ENCODE data around the gene CXCL8. TPM values are rescaled to one million over a fixed set of nuclear protein-coding genes. Genes with fewer than 3 reads are reported as not detected.

CXCL8 gene
- total RNA-seq, 4 donors from 2014 or later: 0.62 to 1.9 (median 1.2) TPM; not detected in 1

DNA sequence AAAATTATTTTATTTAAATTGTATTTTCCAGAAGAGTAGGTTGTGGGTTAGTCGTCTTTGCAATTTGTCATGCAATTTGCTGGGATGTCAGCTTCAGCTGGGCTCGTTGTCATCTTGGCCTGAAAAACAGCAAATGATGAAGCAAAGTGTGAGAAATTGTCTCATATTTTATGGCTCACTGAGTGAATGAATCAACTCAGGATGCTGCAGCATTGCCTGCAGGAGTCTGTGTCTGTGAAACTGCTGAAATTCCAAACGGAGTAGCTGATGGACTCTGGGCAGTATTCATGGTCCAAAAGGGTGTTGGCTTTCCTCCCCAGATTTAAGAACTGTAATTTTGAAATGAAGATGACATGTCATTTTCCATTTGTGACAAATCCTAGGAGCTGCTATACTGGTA, 37.2 kb downstream of the CXCL8 start:
- H3K27me3 ChIP-seq: no peaks in the 10 kb centered on the region
- peaks cover 2 to 13% (median 11%) of the 10 kb centered on the region in 3 donors for H3K4me1 ChIP-seq
- TF ChIP-seq POLR2A (IDR thresholded peaks at IDR 0.05) (no peak), POLR2AphosphoS5 (IDR thresholded peaks at IDR 0.05) (no peak)
- TF ChIP-seq, protein P1, sequence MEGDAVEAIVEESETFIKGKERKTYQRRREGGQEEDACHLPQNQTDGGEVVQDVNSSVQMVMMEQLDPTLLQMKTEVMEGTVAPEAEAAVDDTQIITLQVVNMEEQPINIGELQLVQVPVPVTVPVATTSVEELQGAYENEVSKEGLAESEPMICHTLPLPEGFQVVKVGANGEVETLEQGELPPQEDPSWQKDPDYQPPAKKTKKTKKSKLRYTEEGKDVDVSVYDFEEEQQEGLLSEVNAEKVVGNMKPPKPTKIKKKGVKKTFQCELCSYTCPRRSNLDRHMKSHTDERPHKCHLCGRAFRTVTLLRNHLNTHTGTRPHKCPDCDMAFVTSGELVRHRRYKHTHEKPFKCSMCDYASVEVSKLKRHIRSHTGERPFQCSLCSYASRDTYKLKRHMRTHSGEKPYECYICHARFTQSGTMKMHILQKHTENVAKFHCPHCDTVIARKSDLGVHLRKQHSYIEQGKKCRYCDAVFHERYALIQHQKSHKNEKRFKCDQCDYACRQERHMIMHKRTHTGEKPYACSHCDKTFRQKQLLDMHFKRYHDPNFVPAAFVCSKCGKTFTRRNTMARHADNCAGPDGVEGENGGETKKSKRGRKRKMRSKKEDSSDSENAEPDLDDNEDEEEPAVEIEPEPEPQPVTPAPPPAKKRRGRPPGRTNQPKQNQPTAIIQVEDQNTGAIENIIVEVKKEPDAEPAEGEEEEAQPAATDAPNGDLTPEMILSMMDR (IDR thresholded peaks at IDR 0.05): no peak
- no peak overlapping the region for H3K27ac ChIP-seq
- no peaks in the 10 kb centered on the region for H3K36me3 ChIP-seq
- 28 to 38% methylated on average over 3 of the region's 3 CpGs for WGBS, 2 donors (ENCODE audit: low coverage in 1 of 2)
- no peak for ATAC-seq
- H3K4me3 ChIP-seq: no peak overlapping the region
- no peaks in the 10 kb centered on the region for H3K9me3 ChIP-seq

DNA sequence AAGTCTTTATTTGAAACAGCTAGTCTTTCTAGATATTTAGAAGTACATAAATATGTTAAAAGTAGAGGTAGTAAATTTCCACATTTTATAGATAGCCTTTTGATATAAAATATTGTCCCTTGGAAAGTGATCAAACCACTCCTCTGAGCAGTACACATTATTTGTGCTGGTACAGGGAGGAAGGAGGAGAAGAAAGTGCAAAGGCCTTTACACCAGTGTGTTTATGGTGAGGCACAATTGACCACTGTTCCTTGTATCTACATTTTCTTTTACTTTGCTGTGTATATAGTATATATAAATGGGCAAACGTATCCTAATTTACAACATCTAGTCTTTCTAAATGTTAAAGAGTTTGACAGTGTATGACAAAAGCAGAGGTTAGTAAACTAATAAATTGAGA, 39.9 kb downstream of the CXCL8 start:
- 67 to 80% methylated on average over 1 of the region's 1 CpG for WGBS, 2 donors (ENCODE audit: low coverage in 1 of 2)
- Histone ChIP-seq H3K27me3 (no peaks in the 10 kb centered on the region), H3K9me3 (no peaks in the 10 kb centered on the region), H3K4me3 (no peak overlapping the region), H3K36me3 (no peaks in the 10 kb centered on the region), H3K27ac (no peak overlapping the region), H3K4me1 (peaks cover 2 to 13% (median 11%) of the 10 kb centered on the region in 3 donors)
- no peak for ATAC-seq
- no peak for TF ChIP-seq EP300 (IDR thresholded peaks at IDR 0.05)
- TF ChIP-seq POLR2A (IDR thresholded peaks at IDR 0.05): no peak
- TF ChIP-seq, protein P1 (IDR thresholded peaks at IDR 0.05): no peak
- TF ChIP-seq POLR2AphosphoS5 (IDR thresholded peaks at IDR 0.05): no peak

DNA sequence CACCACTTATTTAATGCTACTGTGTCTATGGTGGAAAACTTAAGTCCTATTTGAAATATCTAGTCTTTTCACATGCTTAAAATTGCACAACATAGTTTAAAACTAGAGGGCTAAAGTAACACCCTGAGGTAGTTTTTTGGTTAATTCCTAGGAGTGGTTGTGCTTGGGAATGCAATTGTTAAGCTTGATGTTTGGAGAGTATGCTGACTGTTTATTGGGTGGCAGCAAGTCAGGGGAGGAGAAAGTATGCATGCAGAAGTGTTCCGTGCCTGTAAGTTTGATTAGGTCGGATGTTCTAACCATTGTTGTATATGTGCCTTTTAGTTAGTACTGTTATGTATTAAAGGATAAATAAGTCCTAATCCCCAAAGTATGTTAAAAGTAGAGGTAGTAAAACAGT, 40.5 kb downstream of the CXCL8 start:
- no peaks in the 10 kb centered on the region for H3K9me3 ChIP-seq
- no peaks in the 10 kb centered on the region for H3K27me3 ChIP-seq
- no peak overlapping the region for H3K27ac ChIP-seq
- WGBS, 2 donors (ENCODE audit: low coverage in 1 of 2): 43 to 51% methylated on average over 2 of the region's 2 CpGs
- no peak for ATAC-seq
- H3K4me3 ChIP-seq: no peak overlapping the region
- peaks cover 2 to 8% (median 8%) of the 10 kb centered on the region in 3 donors for H3K4me1 ChIP-seq
- no peaks in the 10 kb centered on the region for H3K36me3 ChIP-seq
- TF ChIP-seq POLR2AphosphoS5 (IDR thresholded peaks at IDR 0.05) (no peak), POLR2A (IDR thresholded peaks at IDR 0.05) (no peak), EP300 (IDR thresholded peaks at IDR 0.05) (no peak)
- TF ChIP-seq, protein P1 (IDR thresholded peaks at IDR 0.05): no peak

DNA sequence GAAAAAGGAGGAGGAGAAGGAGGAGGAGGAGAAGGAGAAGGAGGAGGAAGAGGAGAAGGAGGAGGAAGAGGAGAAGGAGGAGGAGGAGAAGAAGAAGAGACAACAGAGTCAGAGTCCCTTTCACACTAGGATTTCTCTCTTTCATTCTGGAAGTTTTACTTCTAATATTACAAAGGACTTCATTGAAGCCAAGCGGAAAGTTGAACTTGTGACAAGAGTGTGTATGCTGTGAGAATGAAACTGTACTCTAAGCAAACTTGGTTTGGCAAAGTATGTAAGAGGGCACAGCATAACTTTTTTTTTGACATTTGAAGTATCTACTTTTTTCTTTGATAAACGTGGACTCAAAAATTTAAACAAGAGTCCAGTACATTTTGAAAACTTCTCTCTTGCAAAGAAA, 48.0 kb downstream of the CXCL8 start:
- Histone ChIP-seq H3K4me1 (no peaks in the 10 kb centered on the region), H3K4me3 (no peak overlapping the region), H3K27ac (no peak overlapping the region), H3K9me3 (peaks cover 0 to 15% (median 0%) of the 10 kb centered on the region in 3 donors), H3K36me3 (no peaks in the 10 kb centered on the region), H3K27me3 (no peaks in the 10 kb centered on the region)
- WGBS, 2 donors (ENCODE audit: low coverage in 1 of 2): 45 to 67% methylated on average over 2 of the region's 2 CpGs
- TF ChIP-seq POLR2AphosphoS5 (IDR thresholded peaks at IDR 0.05): no peak
- ATAC-seq: no peak

Other genes with a start within 250 kb of the CXCL8 start
- gene RASSF6, start 120.1 kb upstream of the CXCL8 start, total RNA-seq: 1 to 10 TPM in 1 of 4 donors, under 1 TPM in 3; 0.15 to 3.8 (median 0.50) TPM
- 1 to 10 TPM in 1 of 4 donors, not detected in 3; 1.1 TPM for gene CXCL6, start 96.1 kb downstream of the CXCL8 start, total RNA-seq
- gene PF4V1, start 112.7 kb downstream of the CXCL8 start, total RNA-seq: not detected
- gene CXCL1, start 128.8 kb downstream of the CXCL8 start, total RNA-seq: 10 to 100 TPM in 1 of 4 donors, 1 to 10 TPM in 2, not detected in 1; 1.6 to 10.5 (median 3.1) TPM
- not detected for gene PF4, start 241.5 kb downstream of the CXCL8 start, total RNA-seq
- not detected for gene PPBP, start 247.6 kb downstream of the CXCL8 start, total RNA-seq

All from gastroesophageal sphincter (tissue), 4 donors.